ENCODE data around the gene POLE.

- TF ChIP-seq CTCF (conservative IDR thresholded peaks at IDR 0.05; ENCODE audit: low read length): no peak
- no peak for TF ChIP-seq EZH2phosphoT487 (IDR thresholded peaks at IDR 0.05; ENCODE audit: borderline replicate concordance, low read depth, low read length)
Measured at GRCh38 chr12:132585177-132585576, 102.0 kb downstream of the POLE start.
